Inflammatory macrophage (primary cell): ENCODE measurements around the gene DUSP9.

ENCODE experiments used
- DNase-seq, 2 donors: peaks; one replicate each; pipeline ENCODE4 v3.0.0-alpha.2; 2020 to 2022

The DUSP9 gene

DNA sequence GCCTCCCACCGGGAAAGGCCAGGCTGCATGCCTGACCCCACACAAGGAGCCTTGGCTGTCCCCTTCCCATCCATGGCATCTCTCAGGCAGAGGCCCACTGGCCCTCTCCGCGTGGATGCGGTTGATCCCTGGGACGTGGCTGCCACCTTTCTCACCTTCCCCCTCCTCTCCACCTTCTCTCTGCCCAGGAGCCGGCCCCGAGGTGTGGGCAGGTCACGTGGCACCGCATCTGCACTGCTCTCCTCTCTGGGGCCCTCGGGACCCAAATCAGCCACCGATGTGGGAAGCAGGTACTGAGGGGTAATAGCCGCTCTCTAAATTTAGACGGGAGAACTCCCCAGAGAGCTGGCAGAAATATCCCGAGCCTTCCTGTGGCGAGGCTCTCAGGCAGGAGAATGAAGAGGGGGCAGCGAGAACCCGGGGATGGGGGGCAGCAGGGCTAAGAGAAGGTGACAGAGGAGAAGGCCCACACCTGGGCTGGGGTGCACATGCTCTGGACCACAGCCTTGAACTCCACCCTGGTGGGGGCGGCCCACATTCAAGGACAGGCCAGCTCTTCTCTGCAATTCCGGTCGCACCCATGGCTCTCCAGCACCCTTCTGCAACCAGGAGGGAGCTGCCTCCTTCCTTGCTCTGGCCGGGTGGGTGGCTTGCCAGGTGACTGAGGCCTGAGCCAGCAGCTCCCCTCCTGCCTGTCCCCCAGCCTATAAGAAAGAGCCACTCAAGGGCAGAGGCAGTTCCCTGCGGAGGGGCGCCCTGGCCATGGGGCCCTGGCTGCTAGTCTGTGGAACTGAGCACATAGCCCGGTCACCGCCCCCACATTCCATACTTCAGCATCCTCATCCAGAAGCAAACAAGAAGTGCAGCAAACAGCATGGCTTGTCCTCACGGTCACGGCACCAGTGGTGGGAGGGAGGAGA, 9.6 kb upstream of the DUSP9 start:
- DNase-seq = no peak

DNA sequence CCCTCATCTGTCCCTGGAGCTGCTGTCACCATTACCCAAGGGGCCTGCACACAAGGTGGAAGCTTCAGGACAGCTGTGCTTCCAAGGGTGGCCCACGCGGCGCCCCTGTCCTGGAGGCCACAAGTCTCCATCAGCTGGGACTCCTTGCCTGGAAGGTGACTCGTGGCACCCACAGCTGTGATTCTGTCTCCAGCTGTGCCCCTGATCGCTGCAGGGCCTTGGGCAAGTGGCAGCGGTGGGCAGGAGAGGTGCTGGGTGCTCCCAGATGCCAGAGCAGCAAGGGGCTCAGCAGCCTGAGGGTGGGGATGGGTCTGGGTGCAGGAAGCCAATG, 9.0 kb upstream of the DUSP9 start:
- no peak for DNase-seq

DNA sequence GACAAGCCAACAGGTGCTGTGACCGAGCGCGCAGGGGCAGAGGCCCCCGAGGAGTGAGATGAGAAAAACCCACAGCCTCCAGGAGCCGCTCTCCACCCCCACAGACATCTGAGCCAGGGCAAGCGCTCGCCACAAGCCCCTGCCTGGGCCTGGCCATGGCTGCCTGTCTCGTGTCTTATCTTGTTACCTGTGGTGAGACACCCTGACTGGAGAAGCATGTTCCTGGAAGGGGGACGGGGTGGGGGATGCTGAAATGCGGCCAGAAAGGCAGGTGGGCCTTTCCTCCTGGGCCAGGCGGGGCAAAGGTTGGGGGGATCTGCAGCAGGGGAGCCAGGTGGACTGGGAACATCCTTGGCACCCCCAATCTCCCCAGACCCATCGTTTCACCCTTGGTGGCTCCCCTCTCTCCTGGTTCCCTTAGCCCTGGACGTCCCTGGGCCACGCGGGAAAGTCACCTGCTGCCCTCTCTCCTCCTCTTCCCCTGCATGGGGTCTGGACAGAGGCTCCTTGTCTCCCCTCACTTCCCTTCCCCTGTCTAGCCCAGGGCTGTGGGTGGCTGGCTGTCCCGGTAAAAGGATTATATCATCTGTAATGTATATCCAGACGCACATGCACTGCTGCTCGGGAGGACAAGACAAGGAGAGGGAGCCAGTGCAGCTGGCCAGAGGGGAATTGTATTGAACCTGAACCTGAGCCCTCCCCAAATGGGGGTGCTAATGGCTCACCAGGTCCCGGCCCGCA, 8.4 kb upstream of the DUSP9 start:
- no peak for DNase-seq

DNA sequence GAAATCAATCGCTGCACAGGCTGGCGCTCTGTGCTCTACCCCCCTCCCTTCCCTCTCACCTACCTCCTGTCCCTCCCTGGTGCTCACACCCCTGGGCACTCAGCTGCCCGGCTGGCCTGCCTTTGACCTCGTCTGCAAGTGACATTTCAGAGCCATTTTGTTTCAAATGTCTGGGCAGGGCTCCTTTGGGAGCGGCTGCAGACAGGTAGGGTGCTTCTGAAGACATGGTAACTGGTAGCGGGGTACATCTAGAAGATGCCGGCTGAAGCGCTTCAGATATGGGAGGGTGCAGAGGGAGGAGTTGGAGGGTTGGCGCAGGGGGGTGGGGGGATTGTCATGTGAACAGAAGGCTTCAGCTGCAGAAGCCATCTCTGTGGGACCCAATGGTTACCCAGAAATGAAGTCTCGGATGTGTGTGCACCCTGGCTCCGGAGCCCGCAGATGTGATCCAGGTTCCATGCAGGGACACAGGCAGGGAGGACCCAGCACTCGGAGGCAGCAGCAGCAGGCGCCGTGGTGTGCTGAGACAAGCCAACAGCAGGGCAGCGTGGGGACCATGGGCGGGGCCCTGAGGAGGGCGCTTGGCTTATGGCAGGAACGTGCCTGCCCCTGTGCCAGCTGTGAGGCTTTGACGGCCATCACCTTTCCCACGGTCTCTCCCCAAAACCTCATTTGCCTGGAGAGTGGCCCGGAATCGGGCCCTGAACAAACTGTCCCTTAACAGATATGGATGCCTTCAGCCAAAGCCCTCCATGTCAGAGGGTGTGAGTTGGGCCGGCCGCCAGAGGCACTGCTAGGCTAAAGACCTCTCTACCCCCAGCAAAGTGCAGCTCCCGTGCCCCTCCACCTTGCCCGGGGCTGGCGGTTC, 7.6 kb upstream of the DUSP9 start:
- DNase-seq = no peak

DNA sequence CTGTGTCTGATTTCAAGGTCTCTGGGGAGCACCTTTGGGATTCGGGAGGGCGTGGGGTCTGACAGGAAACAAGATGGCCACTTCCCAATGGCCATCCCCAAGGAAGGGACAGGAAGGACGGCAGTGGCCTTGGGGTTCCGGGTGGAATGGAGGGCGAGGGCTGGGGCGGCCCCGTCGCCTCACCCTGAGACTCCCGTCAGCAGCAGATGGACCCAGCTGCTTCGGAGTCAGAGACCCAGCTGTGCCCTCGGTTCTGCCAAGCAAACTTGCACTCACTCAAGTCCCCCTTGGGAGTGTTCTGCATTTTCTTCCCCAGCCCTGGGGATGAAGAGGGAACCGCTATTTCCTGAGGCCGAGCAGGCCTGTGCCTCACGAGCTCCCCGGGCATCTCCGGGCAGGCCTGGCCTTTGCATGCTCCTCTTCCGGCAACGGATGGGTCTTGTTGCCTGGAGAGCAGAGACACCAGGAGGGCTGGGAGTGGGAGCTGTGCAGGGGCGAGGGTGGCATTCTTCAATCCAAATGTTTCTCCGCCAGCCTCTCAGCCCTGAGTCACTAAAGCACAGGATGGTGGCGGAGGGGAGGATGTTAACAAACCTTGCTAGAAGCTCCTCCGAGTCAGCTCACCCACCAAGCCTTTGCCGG, 6.8 kb upstream of the DUSP9 start:
- DNase-seq = no peak

DNA sequence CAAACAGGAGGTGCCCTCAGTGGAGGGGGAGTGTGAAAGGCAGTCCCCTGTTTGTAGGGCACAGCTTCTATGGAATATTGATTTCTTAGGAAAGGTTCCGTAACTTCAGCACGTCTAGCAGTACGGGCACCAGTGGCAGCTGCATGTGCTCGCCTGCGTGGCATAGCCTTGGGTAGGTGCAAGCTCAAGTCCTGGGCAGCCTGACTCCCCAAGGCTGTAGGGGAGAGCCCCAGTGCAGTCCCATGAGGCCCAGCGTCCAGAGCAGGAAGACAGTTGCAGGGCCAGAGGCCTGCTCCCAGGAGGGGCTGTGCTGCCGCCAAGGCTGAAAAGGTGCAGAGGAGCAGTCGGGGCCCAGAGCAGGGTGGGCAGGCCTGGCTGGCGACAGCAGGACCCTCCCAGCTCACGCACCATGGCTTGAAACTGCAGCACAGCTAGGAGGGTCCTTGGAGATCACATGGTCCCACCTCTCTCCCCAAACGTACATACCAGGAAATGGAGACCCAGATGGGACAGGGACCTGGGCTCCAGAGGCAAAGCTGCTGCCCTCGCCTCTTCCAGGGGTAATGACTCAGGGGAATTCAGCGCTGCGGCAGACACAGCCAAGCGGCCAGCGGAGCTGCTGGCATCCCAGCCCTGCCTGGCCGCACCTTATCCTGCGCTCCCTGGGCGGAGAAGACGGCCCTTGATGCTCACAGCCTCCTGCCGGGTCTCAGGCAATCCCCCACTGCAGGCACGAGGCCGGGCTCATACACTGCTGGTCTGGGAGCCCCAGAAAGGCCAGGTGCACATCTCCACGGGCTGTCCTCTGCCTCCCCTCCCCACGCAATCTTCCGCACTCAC, 6.0 kb upstream of the DUSP9 start:
- no peak for DNase-seq

DNA sequence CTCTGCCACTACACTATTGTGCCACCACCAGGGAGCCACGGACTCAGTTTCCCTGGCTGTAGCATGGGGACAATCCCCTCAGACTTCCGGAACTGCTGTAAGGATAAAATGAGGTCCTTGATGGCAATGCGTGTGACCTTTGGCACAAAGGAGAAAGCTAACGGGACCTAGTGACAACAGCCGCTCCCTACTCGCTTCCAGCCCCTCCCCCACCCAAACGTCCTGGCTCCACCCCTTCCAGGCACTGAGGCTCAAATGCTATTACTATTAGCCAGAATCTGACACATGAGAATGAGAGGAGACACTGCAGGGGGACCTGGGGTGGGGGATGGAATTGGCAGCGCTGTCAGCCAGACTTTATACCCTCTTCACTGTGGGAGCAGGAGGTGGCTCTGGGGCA, 5.4 kb upstream of the DUSP9 start:
- no peak for DNase-seq

DNA sequence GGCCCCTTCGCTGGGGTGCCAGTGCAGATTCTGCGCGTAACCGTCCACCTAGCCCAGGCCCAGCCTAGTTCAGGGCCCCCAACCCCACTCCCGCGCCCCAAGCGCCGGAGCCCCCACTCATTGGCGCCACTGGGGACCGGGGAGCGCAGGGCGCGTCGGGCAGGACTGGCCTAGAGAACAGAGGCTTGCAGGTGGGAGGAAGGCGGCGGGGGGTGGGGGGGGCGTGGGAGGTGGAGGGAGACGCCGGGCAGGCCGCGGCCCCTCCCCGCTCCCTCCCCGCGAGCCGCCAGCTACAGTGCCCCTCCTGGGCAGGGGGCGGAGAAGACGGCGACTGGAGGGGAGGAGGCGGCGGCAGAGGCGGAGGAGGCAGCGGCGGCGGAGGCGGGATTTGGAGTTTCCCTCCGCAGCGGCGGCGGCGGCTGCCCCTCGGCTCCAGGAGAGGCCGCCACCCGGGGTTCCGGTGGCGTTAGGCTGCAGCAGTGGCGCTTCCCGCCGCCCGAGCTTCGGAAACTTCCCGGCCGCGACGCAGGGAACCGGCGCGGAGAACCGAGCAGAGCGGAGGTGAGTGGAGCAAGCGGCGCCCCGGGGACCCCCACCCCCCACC, 4.8 kb upstream of the DUSP9 start:
- no peak for DNase-seq

DNA sequence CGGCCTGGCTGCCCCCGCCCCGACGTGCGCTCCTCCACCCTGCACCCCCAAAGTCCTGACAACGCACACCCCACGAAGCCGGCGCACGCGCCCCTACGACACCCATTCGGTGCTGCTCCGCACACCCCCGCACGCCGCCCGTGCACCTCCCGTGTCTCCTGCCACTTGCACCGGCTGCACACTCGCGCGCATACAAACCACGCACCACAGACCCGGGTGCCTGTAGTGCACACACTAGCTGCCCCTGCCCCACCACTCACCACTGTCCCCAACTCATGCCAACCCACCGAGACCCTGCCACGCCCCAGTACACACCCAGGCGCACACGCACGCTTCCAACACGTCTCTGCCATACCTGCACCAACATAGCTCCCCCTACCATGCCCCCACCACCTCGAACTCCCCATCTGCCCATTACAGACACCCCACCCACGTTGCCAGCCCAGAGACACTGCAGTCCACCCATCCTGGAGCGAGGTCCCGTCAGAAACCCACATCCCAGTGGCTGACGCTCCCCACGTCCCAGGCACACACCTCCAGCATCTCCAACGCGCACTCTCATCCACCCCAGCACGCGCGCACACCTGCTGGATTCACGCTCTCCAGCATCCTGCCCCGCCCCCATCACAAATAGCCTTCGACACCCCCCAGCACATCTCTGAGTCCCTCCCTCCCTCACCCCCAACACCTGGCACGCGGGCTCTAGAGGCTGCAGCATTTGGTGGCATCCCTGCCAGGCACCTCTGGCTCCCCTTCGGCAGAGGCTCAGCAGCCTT, 4.2 kb upstream of the DUSP9 start:
- DNase-seq = no peak

DNA sequence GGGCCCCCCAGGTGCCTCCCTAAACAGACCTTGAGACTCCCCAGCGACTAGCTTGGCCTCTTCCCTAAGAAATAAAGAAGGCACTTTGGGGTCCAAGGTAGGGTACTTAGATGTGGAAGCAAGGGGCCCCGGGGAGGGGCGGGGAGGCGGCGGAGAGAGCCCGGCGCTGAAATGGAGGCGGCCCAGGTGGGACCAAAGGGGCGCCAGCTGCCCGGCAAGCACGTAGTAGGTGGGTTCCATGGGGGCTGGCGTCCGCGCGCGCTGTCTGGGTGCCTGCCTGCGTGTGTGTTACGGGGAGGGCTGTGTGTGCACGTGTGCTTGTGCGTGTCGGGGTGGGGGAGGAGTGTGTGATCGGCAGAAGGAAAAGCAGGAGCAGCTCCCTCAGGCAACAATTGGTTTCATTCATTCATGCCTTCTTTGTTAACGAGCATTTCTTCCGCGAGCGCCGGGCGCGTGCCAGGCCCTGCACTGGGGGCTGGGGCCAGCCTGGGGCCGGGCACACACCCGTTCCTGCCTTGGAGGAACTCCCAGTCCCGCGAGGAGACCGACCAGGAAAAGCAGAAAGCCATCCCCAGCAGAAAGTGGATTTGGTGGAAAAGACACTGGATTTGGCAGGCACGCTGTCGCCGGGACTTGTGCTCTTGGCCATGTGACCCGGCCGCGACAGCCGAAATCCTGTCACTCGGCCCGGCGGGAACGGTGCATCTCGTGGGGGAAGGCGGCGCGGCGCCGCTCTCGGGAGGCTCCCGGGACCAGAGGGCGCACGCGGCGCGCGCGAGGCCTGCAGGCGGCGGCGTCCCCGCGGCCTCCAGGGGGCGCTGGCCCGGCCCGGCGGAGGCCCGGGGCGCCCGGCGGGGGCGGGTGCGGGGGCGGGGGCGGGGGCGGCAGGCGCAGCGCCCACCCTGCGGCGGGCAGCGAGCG, 3.3 kb upstream of the DUSP9 start:
- peak in 1 of 2 donors; percentile 5 for DNase-seq

DNA sequence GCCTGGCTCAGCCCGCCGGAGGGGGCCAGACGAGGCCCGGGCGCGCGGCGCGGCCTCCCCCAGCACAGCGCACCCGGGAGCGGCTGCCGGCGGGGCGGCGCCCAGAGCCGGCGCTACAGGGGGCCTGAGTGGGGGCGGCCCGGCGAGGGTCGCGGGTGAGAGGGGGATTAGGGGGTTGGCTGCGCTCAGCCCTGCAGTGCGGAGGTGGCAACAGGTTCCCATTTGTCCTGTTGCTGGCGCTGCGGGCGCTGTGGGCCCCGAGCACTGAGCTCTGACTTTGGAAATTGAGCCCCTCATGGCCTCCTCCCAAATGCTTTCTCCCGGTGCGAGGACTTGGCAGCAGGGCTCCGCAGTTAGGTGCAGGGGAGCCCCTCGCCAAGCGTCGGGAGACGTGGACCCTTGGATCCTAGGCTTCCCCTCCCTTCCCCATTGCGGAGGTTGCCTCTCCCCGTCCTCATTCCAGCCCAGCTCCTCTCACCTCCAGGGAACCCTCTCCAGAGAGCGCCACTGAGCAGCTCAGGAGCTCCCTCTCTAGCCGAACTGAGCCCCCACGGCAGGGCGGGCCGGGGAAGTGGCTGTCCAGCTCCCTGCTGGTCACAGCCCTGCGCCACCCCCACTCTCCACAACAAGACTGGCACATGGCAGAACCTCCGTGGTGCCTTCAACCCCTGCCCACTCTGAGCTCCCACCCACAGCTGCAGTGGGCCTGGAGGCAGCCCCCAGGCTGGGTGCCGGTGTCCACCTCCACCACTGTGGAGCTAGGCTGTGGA, 2.5 kb upstream of the DUSP9 start:
- DNase-seq = no peak

DNA sequence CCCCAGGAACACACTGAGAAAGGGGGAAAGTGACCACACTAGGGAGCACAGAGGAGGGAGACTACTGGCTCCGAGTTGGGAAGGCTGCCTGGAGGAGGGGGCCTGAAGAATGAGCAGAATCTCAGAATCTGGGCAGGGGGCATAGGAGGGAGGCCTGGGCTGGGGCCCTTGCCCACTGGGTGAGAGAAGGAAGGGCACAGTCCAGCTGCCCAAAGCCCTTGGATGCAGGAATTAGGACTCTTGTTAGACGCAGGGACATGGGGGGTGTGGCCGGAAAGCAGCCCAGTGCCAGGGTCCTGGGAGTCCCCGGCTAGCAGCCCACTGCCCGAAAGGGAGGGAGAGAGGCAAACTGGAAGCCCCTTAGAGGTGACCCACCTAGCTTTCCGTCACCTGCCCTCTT, 1.9 kb upstream of the DUSP9 start:
- no peak for DNase-seq

DNA sequence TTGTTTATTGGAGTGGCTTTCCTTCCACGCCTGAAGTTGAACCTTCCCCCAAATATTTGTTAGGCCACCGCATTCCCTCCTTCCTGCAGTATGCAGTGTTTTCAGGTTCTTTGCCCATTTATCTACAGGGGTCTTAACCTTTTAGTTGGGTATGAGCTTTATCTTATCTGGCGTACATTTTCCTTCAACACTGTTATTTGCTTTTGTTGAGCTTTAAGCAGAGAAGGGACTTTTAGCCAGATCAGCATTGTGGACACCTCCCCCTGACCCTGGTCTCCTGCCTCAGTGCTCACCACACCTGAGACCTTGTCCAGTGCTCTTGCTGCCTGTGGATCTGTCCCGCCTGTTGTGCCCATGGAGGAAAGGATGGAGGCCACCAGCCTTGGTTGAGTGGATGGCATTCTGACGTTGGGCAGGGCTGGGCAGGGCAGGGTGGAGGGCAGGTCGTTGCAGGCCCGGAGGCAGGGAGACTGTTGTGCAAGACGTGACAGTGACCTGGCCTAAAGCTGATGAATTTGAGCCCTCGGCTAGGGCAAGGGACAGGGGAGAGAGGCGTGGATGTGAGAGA, 998 bp upstream of the DUSP9 start:
- DNase-seq = no peak

DNA sequence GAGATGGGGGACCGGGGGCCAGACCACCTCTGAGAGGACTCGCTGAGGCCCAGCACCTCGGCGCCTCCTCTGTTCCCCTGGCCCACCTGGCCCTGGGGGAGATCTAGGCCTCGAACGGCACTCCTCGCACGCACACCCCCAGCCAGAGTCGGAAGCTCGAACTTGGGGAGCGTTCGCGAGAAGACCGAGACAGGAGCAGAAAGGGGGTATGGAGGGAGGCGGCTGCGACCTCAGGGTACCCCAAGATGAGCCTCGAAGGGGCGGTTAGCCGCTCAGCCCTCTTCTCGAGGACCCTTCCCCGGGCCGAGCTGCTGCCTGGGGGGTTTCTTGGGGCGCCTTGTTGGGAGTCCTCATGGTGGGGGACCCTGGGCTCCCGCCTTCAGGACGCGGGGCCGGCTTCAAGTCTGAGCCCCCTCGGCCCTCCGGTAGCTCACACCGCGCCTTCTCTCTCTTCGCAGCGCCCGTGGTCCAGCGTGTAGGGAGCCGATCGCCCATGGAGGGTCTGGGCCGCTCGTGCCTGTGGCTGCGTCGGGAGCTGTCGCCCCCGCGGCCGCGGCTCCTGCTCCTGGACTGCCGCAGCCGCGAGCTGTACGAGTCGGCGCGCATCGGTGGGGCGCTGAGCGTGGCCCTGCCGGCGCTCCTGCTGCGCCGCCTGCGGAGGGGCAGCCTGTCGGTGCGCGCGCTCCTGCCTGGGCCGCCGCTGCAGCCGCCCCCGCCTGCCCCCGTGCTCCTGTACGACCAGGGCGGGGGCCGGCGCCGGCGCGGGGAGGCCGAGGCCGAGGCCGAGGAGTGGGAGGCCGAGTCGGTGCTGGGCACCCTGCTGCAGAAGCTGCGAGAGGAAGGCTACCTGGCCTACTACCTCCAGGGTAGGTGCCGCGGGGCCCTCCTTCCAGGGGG, 706 bp downstream of the DUSP9 start:
- no peak for DNase-seq

DNA sequence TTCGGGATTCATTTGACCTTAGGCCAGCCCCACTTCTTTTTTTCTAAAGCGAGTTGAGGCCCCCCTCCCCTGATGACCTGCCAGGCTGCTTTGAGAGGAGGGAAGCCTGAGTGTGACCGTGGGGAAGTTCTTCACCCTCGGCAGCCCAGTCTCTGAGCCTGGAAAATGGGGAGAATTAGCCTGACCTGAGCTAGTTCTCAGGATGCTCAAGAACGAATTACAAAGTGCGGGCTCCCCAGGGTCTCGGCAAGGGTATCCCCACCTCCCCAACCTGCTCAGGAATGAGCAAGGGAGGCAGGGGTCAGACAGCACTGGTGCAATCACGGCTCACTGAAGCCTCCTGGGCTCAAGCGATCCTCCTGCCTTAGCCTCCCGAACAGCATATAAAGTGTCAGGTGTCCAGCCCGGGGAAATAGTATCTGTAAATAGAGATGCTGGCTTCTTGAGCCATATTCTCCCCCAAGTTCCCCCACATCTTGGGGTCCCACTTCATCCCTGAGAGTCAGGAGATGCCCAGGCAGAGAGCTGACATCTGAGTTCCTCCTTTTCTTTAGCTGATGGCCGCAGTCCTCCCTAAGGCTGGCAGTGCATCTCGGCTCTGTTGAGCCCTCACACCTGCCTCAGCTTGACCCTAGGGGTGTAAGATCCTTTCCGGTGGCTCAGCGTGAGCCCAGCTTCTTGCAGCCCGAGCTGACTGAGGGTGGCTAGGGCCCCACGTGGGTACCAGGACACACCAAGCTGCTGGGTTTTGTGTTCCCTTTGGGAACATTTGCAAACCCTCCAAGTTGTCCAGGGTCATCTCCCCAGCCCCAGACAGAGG, 1.6 kb downstream of the DUSP9 start:
- no peak for DNase-seq
